ENCODE data around the gene PPP6R2.

Gene PPP6R2

GRCh38 chr22:50338860-50339462 lies 4.2 kb upstream of the PPP6R2 start:
- H3K9ac ChIP-seq, result no peak overlapping the region
- H3K36me3 ChIP-seq (ENCODE audit: insufficient read depth), result no peaks in the 10 kb centered on the region
- H3K27me3 ChIP-seq (ENCODE audit: insufficient read depth, low read depth), result no peaks in the 10 kb centered on the region
- no peaks in the 10 kb centered on the region for H3K79me2 ChIP-seq (ENCODE audit: insufficient read depth, low read depth)
- H2AFZ ChIP-seq (ENCODE audit: low read depth), result no peak overlapping the region
- no peak for TF ChIP-seq CTCF (conservative IDR thresholded peaks at IDR 0.05; ENCODE audit: low read depth, low read length)
- H3K4me2 ChIP-seq, result no peak overlapping the region
- no peaks in the 10 kb centered on the region for H3K4me1 ChIP-seq (ENCODE audit: low read depth, poor library complexity, severe bottlenecking)
- no peaks in the 10 kb centered on the region for H4K20me1 ChIP-seq (ENCODE audit: insufficient read depth)
- H3K27ac ChIP-seq, result no peak overlapping the region
- H3K4me3 ChIP-seq (IDR thresholded peaks at IDR 0.05; ENCODE audit: insufficient read depth, low read depth, low read length), result no peak overlapping the region

- H3K4me1 ChIP-seq (ENCODE audit: low read depth, poor library complexity, severe bottlenecking), result no peaks in the 10 kb centered on the region
- H3K4me2 ChIP-seq, result no peak overlapping the region
- no peak overlapping the region for H3K4me3 ChIP-seq (IDR thresholded peaks at IDR 0.05; ENCODE audit: insufficient read depth, low read depth, low read length)
Measured at GRCh38 chr22:50339945-50340879, 2.9 kb upstream of the PPP6R2 start.

GRCh38 chr22:50341977-50342650 lies 1.0 kb upstream of the PPP6R2 start:
- Histone ChIP-seq H3K4me3 (IDR thresholded peaks at IDR 0.05; ENCODE audit: insufficient read depth, low read depth, low read length) (no peak overlapping the region), H3K4me2 (peak overlapping the region; percentile 80), H3K36me3 (ENCODE audit: insufficient read depth) (no peaks in the 10 kb centered on the region), H3K27ac (peak overlapping the region; percentile 66), H3K9ac (peak overlapping the region; percentile 37; the same call in 1 of the 2 replicates), H4K20me1 (ENCODE audit: insufficient read depth) (no peaks in the 10 kb centered on the region), H2AFZ (ENCODE audit: low read depth) (peak overlapping the region; percentile 66), H3K4me1 (ENCODE audit: low read depth, poor library complexity, severe bottlenecking) (no peaks in the 10 kb centered on the region), H3K79me2 (ENCODE audit: insufficient read depth, low read depth) (no peaks in the 10 kb centered on the region), H3K27me3 (ENCODE audit: insufficient read depth, low read depth) (no peaks in the 10 kb centered on the region)
- peak; percentile 85 for TF ChIP-seq CTCF (conservative IDR thresholded peaks at IDR 0.05; ENCODE audit: low read depth, low read length)

More at GRCh38 chr22:50339945-50340879, 2.9 kb upstream of the PPP6R2 start:
- Histone ChIP-seq H3K36me3 (ENCODE audit: insufficient read depth) (no peaks in the 10 kb centered on the region), H3K9ac (no peak overlapping the region), H3K27ac (no peak overlapping the region), H2AFZ (ENCODE audit: low read depth) (no peak overlapping the region), H3K27me3 (ENCODE audit: insufficient read depth, low read depth) (no peaks in the 10 kb centered on the region), H3K79me2 (ENCODE audit: insufficient read depth, low read depth) (no peaks in the 10 kb centered on the region), H4K20me1 (ENCODE audit: insufficient read depth) (no peaks in the 10 kb centered on the region)
- TF ChIP-seq CTCF (conservative IDR thresholded peaks at IDR 0.05; ENCODE audit: low read depth, low read length), result no peak

- Histone ChIP-seq H4K20me1 (ENCODE audit: insufficient read depth) (no peaks in the 10 kb centered on the region), H3K79me2 (ENCODE audit: insufficient read depth, low read depth) (peaks cover 12% of the 10 kb centered on the region; the same call in 1 of the 2 replicates), H3K36me3 (ENCODE audit: insufficient read depth) (no peaks in the 10 kb centered on the region), H3K9ac (peak overlapping the region; percentile 69; the same call in 1 of the 2 replicates), H3K27ac (peak overlapping the region; percentile 46; the same call in 1 of the 2 replicates), H2AFZ (ENCODE audit: low read depth) (no peak overlapping the region), H3K27me3 (ENCODE audit: insufficient read depth, low read depth) (no peaks in the 10 kb centered on the region), H3K4me1 (ENCODE audit: low read depth, poor library complexity, severe bottlenecking) (no peaks in the 10 kb centered on the region), H3K4me2 (no peak overlapping the region), H3K4me3 (IDR thresholded peaks at IDR 0.05; ENCODE audit: insufficient read depth, low read depth, low read length) (no peak overlapping the region)
- TF ChIP-seq CTCF (conservative IDR thresholded peaks at IDR 0.05; ENCODE audit: low read depth, low read length), result no peak
Measured at GRCh38 chr22:50343541-50343935, 411 bp downstream of the PPP6R2 start.
